ENCODE data around the gene PDK2. TPM values are rescaled to one million over a fixed set of nuclear protein-coding genes. Genes with fewer than 3 reads are reported as not detected.

Gene PDK2
- total and polyA plus RNA-seq, 9 of the 15 experiments (the other 6 are each of a cell fraction or from before 2014, with no cell fraction given) = 0.03 to 2.5 (median 1.4) TPM

DNA sequence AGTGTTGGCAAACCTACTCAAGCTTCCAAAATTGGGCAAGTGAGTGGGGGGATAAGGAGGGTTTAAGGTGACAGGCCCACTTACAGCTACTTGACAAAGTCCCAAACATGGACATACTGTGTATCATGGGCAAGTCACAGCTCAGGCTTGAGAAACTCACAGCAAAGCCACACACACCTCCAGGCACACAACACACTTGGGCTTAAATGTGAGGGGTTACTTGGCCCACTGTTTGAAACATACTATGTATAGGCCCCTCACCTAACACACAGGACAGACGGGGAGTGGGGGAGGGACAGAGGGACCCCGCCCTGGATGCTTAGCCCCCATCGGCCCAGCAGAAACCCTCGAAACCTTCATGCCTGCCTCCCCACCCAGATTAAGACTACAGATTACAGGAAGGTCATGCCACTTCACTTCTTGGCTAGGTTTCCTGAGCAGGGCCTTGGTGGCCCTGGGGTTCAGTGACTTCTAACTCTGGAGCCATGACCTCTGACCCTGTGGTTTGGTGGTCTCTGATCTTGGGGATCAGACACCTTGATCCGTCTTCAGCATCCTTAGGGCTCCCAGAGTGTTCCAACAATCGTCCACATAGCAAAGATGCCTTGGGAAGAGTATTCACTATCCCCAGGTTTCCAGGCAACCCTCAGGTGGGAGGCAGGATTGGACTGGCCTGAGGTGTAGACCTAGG, 37.1 kb downstream of the PDK2 start:
- ATAC-seq (no peak), DNase-seq (ENCODE audit: extremely low read depth in 1 of 4, low spot score in 3 of 4) (no peak), FAIRE-seq (peak; percentile 11)
- peaks cover 10% of the 10 kb centered on the region for H4K20me1 ChIP-seq (replicated peaks; ENCODE audit: control insufficient read depth, insufficient read depth, low read length)
- H3K27me3 ChIP-seq (ENCODE audit: control insufficient read depth in 2 of 2, insufficient read depth in 2 of 2, low read length in 2 of 2) = peaks cover 0 to 6% of the 10 kb centered on the region in 2 experiments; a peak in 3 of 5 replicates
- in situ Hi-C loops (cut with MboI) (no loop called here), intact Hi-C loops (cut with micrococcal nuclease) (no loop called here)
- peak overlapping the region; percentile 39; the same call in 1 of the 3 replicates for H3K27ac ChIP-seq (ENCODE audit: extremely low read depth, low read depth, low read length)
- H3K4me3 ChIP-seq = no peak overlapping the region
- no peaks in the 10 kb centered on the region for H3K9me1 ChIP-seq (ENCODE audit: control insufficient read depth, insufficient read depth, low read length)
- H3K9ac ChIP-seq (ENCODE audit: insufficient read depth in 1 of 2, low read depth in 2 of 2, low read length in 2 of 2) = peak overlapping the region in 1 of 2 experiments; percentile 48; a peak in 1 of 4 replicates
- H3K36me3 ChIP-seq (ENCODE audit: control insufficient read depth, insufficient read depth, low read length) = peaks cover 29% of the 10 kb centered on the region; the same call in 2 of the 3 replicates
- no peaks in the 10 kb centered on the region for H3K79me2 ChIP-seq (ENCODE audit: control insufficient read depth, insufficient read depth, low read length)
- POLR2A ChIA-PET = interaction anchor here (0.6 to 2.0 kb wide), 5 partner anchors 9 to 166 kb away, joined by 3 to 8 read pairs (median 3); no protein-coding TSS in a partner anchor
- CTCF ChIA-PET (ENCODE audit: low intra/inter-chr PET ratio) = no interaction called here
- BruUV-seq (replicated peaks) = no TSS peak
- no peak overlapping the region for H3K4me2 ChIP-seq (ENCODE audit: insufficient read depth, low read length)
- WGBS (ENCODE audit: insufficient coverage, low coverage, missing lambda C conversion rate) = 35% methylated on average over 6 of the region's 6 CpGs
- H3K9me3 ChIP-seq (replicated peaks; ENCODE audit: control insufficient read depth, insufficient read depth, low read depth, low read length) = peaks cover 4% of the 10 kb centered on the region; the same call in 1 of the 2 replicates
- H2AFZ ChIP-seq (ENCODE audit: low read depth, low read length) = no peak overlapping the region
- H3K4me1 ChIP-seq (replicated peaks in 1 of 2; ENCODE audit: control insufficient read depth in 2 of 2, insufficient read depth in 2 of 2, low read length in 2 of 2) = peaks cover 8 to 34% of the 10 kb centered on the region in 2 experiments
- TF ChIP-seq NR2C2 (CRISPR knock-in tag; IDR thresholded peaks at IDR 0.05) (no peak), NR2C2 (tag; IDR thresholded peaks at IDR 0.05) (peak; percentile 19; the same call in 1 of the 2 replicates), POLR2AphosphoS2 (IDR thresholded peaks at IDR 0.05; ENCODE audit: low read length) (peak; percentile 71; the same call in 1 of the 2 replicates), CBX3 (IDR thresholded peaks at IDR 0.05; ENCODE audit: borderline replicate concordance in 1 of 2, low read length in 2 of 2) (no peak), NR2C1 (IDR thresholded peaks at IDR 0.05) (peak; percentile 45; the same call in 1 of the 2 replicates), NR2C1 (tag; IDR thresholded peaks at IDR 0.05) (peak; percentile 48; the same call in 1 of the 2 replicates), CHD2 (IDR thresholded peaks at IDR 0.05; ENCODE audit: low read depth, low read length) (0 out of 2 replicates have a peak, but pooled peaks have one; percentile 31)

Measured in K562 (cell line).